Thymus (tissue), 11 donors: ENCODE results near the gene SLC35B2. TPM values are rescaled to one million over a fixed set of nuclear protein-coding genes. Genes with fewer than 3 reads are reported as not detected.

Experiments
- DNase-seq, 9 donors: peaks; one replicate each; pipeline ENCODE4 v3.0.0-alpha.2; 2013; ENCODE audit warnings: low spot score in 9 of 9, low read depth in 6 of 9, missing footprints in 1 of 9
- H3K27ac ChIP-seq, 2 donors: one replicate each; pipeline ENCODE4 v1.5.1; 2013; ENCODE audit warnings: control low read depth in 1 of 2, low read depth in 1 of 2, low read length in 1 of 2, mild to moderate bottlenecking in 1 of 2, moderate library complexity in 1 of 2
- H3K27me3 ChIP-seq, 2 donors: one replicate each; pipeline ENCODE4 v1.5.1; 2013; ENCODE audit warnings: low read length in 1 of 2; ENCODE audit not compliant: control insufficient read depth in 2 of 2, insufficient read depth in 1 of 2
- H3K36me3 ChIP-seq, 2 donors: one replicate each; pipeline ENCODE4 v1.5.1; 2013; ENCODE audit warnings: low read length in 1 of 2, mild to moderate bottlenecking in 1 of 2, moderate library complexity in 1 of 2; ENCODE audit not compliant: control insufficient read depth in 2 of 2, insufficient read depth in 2 of 2
- H3K4me1 ChIP-seq, 2 donors: one replicate each; pipeline ENCODE4 v1.5.1; 2013; ENCODE audit warnings: low read length in 2 of 2; ENCODE audit not compliant: control insufficient read depth in 2 of 2, insufficient read depth in 2 of 2
- H3K4me3 ChIP-seq, 2 donors: one replicate each; pipeline ENCODE4 v1.5.1; 2013; ENCODE audit warnings: low read length in 2 of 2, control low read depth in 1 of 2, mild to moderate bottlenecking in 1 of 2
- H3K9me3 ChIP-seq, 2 donors: one replicate each; pipeline ENCODE4 v1.5.1; 2013; ENCODE audit warnings: low read length in 1 of 2, mild to moderate bottlenecking in 1 of 2; ENCODE audit not compliant: control insufficient read depth in 2 of 2, insufficient read depth in 1 of 2
- WGBS: extraction: QIAGEN DNeasy Blood & Tissue Kit; methylation state at CpG from one replicate; pipeline ENCODE4 v1.1.7; 2013; 5-methylcytosine and 5-hydroxymethylcytosine counted together
- polyA plus RNA-seq: library from polyadenylated mRNA; stranded (reverse); fragments of 200-250 nt; gene quantifications from one replicate; pipeline ENCODE4 v1.2.3, GENCODE V29; 2013
- total RNA-seq: library from RNA; stranded (reverse); fragments of 120-200 nt; gene quantifications from one replicate; pipeline ENCODE4 v1.2.4, GENCODE V29; 2013
- donor health status: healthy.

The SLC35B2 gene
- total and polyA plus RNA-seq, 2 donors, result 18.8 to 19.1 TPM

GRCh38 chr6:44216677-44217331 lies 40.5 kb downstream of the SLC35B2 start, which contains the start of gene MYMX:
Gene MYMX, plus strand, starts transcription at chr6:44216926. Its CDS starts 546 bp downstream, at chr6:44217472.
- peaks cover 47 to 60% of the 10 kb centered on the region in 2 donors for H3K4me1 ChIP-seq
- 37% methylated on average over 7 of the region's 7 CpGs for WGBS
- no peaks in the 10 kb centered on the region for H3K36me3 ChIP-seq
- H3K9me3 ChIP-seq, result no peaks in the 10 kb centered on the region
- DNase-seq, result peak in 2 of 9 donors; percentile 52 to 73
- H3K27ac ChIP-seq, result peak within 1 kb of the TSS in 1 of 2 donors; percentile 89
- peak within 1 kb of the TSS; percentile 5 to 17 for H3K4me3 ChIP-seq
- no peaks in the 10 kb centered on the region for H3K27me3 ChIP-seq

GRCh38 chr6:44214307-44214706 lies 43.0 kb downstream of the SLC35B2 start:
- no peaks in the 10 kb centered on the region for H3K27me3 ChIP-seq
- H3K4me1 ChIP-seq, result peaks cover 30 to 36% of the 10 kb centered on the region in 2 donors
- no peaks in the 10 kb centered on the region for H3K9me3 ChIP-seq
- no peaks in the 10 kb centered on the region for H3K36me3 ChIP-seq
- H3K27ac ChIP-seq, result no peak overlapping the region
- WGBS, result 96% methylated on average over 6 of the region's 6 CpGs
- no peak overlapping the region for H3K4me3 ChIP-seq
- no peak for DNase-seq

DNA sequence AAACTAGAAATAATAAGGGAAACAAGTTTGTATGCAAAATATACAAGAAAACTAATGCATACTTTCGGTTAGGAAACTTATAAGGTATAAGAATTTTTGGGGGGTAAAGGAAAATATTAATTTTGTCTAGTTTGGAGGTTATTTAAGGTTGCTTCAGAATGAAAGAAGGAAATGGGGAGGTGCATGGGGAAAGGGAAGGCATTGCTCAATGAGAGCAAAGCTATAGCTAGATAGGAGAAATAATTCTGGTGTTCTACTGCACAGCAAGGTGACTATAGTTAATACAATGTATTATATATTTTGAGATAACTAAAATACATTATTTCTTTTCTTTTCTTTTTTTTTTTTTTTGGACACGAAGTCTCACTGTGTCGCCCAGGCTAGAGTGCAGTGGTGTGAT lies 46.0 kb downstream of the SLC35B2 start:
- H3K4me3 ChIP-seq, result no peak overlapping the region
- H3K27me3 ChIP-seq, result no peaks in the 10 kb centered on the region
- no peak for DNase-seq
- 99% methylated on average over 3 of the region's 3 CpGs for WGBS
- no peak overlapping the region for H3K27ac ChIP-seq
- no peaks in the 10 kb centered on the region for H3K9me3 ChIP-seq
- no peaks in the 10 kb centered on the region for H3K36me3 ChIP-seq
- H3K4me1 ChIP-seq, result peaks cover 5% of the 10 kb centered on the region in 2 donors

DNA sequence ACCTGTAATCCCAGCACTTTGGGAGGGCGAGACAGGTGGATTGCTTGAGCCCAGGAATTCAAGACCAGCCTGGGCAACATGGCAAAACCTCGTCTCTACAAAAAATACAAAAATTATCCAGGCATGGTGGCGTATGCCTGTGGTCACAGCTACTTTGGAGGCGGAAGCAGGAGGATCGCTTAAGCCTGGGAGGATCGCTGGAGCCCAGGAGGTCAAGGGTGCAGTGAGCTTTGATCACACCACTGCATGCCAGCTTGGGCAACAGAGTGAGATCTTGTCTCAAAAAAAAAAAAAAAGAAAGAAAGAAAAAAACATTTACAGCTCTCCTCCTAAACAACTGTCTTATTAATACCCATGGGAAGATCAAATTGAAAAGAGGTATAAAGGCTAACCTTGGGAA lies 49.4 kb downstream of the SLC35B2 start:
- H3K27ac ChIP-seq, result no peak overlapping the region
- no peak for DNase-seq
- no peaks in the 10 kb centered on the region for H3K9me3 ChIP-seq
- H3K4me3 ChIP-seq, result no peak overlapping the region
- no peaks in the 10 kb centered on the region for H3K36me3 ChIP-seq
- no peaks in the 10 kb centered on the region for H3K4me1 ChIP-seq
- no peaks in the 10 kb centered on the region for H3K27me3 ChIP-seq
- WGBS, result 96% methylated on average over 6 of the region's 6 CpGs

Other genes with a start within 250 kb of the SLC35B2 start
- 81.5 TPM for gene MRPL14, start 130.1 kb downstream of the SLC35B2 start, total RNA-seq
- 48.4 TPM for gene MRPL14, start 130.1 kb downstream of the SLC35B2 start, polyA plus RNA-seq
- 7.5 TPM for gene TMEM63B, start 130.0 kb downstream of the SLC35B2 start, total RNA-seq
- gene TMEM63B, start 130.0 kb downstream of the SLC35B2 start, polyA plus RNA-seq, result 11.7 TPM
- 3.5 TPM for gene CAPN11, start 98.7 kb downstream of the SLC35B2 start, total RNA-seq
- gene CAPN11, start 98.7 kb downstream of the SLC35B2 start, polyA plus RNA-seq, result 1.0 TPM
- gene MYMX, start 40.6 kb downstream of the SLC35B2 start, total RNA-seq, result 1.7 TPM
- gene MYMX, start 40.6 kb downstream of the SLC35B2 start, polyA plus RNA-seq, result 0.80 TPM
- gene SLC29A1, start 33.9 kb downstream of the SLC35B2 start, total RNA-seq, result 69.0 TPM
- 17.9 TPM for gene SLC29A1, start 33.9 kb downstream of the SLC35B2 start, polyA plus RNA-seq
- gene HSP90AB1, start 10.4 kb downstream of the SLC35B2 start, total RNA-seq, result 772 TPM
- 252 TPM for gene HSP90AB1, start 10.4 kb downstream of the SLC35B2 start, polyA plus RNA-seq
- 21.6 TPM for gene NFKBIE, start 8.0 kb upstream of the SLC35B2 start, total RNA-seq
- 16.4 TPM for gene NFKBIE, start 8.0 kb upstream of the SLC35B2 start, polyA plus RNA-seq
- gene TMEM151B, start 12.9 kb upstream of the SLC35B2 start, total RNA-seq, result 0.09 TPM
- gene TMEM151B, start 12.9 kb upstream of the SLC35B2 start, polyA plus RNA-seq, result 0.50 TPM
- 9.8 TPM for gene AARS2, start 55.8 kb upstream of the SLC35B2 start, total RNA-seq
- 5.6 TPM for gene AARS2, start 55.8 kb upstream of the SLC35B2 start, polyA plus RNA-seq
- gene SPATS1, start 85.1 kb upstream of the SLC35B2 start, total RNA-seq, result 0.33 TPM
- 0.09 TPM for gene SPATS1, start 85.1 kb upstream of the SLC35B2 start, polyA plus RNA-seq
- gene CDC5L, start 130.2 kb upstream of the SLC35B2 start, total RNA-seq, result 30.9 TPM
- 12.7 TPM for gene CDC5L, start 130.2 kb upstream of the SLC35B2 start, polyA plus RNA-seq